ENCODE data around the gene ACAD8.

Gene ACAD8

GRCh38 chr11:134240592-134240991, 12.8 kb upstream of the ACAD8 start:
- no peak overlapping the region for H3K27ac ChIP-seq (ENCODE audit: low read depth, low read length, severe bottlenecking)
- peaks cover 18% of the 10 kb centered on the region for H3K4me1 ChIP-seq (ENCODE audit: control insufficient read depth, insufficient read depth, low read length, poor library complexity, severe bottlenecking)
- 100% methylated on average over 1 of the region's 6 CpGs; no CpG with 5 or more reads in 1 of the 2 experiments for WGBS, 2 experiments (ENCODE audit: insufficient coverage in 2 of 2)
- no peaks in the 10 kb centered on the region for H3K9me3 ChIP-seq (ENCODE audit: control insufficient read depth, low read length)
- peaks cover 75% of the 10 kb centered on the region for H3K36me3 ChIP-seq (ENCODE audit: control insufficient read depth, insufficient read depth, low read length)
- no peak overlapping the region for H3K4me3 ChIP-seq (ENCODE audit: extremely low read depth, insufficient read depth, low read length, poor library complexity, severe bottlenecking)

- WGBS, 2 experiments (ENCODE audit: insufficient coverage in 2 of 2), result 95% methylated on average over 4 to 7 of the region's 9 CpGs
- no peaks in the 10 kb centered on the region for H3K9me3 ChIP-seq (ENCODE audit: control insufficient read depth, low read length)
- H3K36me3 ChIP-seq (ENCODE audit: control insufficient read depth, insufficient read depth, low read length), result peaks cover 83% of the 10 kb centered on the region
- no peak overlapping the region for H3K4me3 ChIP-seq (ENCODE audit: extremely low read depth, insufficient read depth, low read length, poor library complexity, severe bottlenecking)
- H3K27ac ChIP-seq (ENCODE audit: low read depth, low read length, severe bottlenecking), result no peak overlapping the region
- peaks cover 10% of the 10 kb centered on the region for H3K4me1 ChIP-seq (ENCODE audit: control insufficient read depth, insufficient read depth, low read length, poor library complexity, severe bottlenecking)
Observed at GRCh38 chr11:134242376-134242775, 11.0 kb upstream of the ACAD8 start.

- H3K4me3 ChIP-seq (ENCODE audit: extremely low read depth, insufficient read depth, low read length, poor library complexity, severe bottlenecking), result no peak overlapping the region
- H3K4me1 ChIP-seq (ENCODE audit: control insufficient read depth, insufficient read depth, low read length, poor library complexity, severe bottlenecking), result no peaks in the 10 kb centered on the region
- H3K36me3 ChIP-seq (ENCODE audit: control insufficient read depth, insufficient read depth, low read length), result peaks cover 95% of the 10 kb centered on the region
- 93 to 100% methylated on average over 4 of the region's 4 CpGs for WGBS, 2 experiments (ENCODE audit: insufficient coverage in 2 of 2)
- no peaks in the 10 kb centered on the region for H3K9me3 ChIP-seq (ENCODE audit: control insufficient read depth, low read length)
- no peak overlapping the region for H3K27ac ChIP-seq (ENCODE audit: low read depth, low read length, severe bottlenecking)
Observed at GRCh38 chr11:134243913-134244312, 9.5 kb upstream of the ACAD8 start.

GRCh38 chr11:134244593-134244992, 8.8 kb upstream of the ACAD8 start:
- Histone ChIP-seq H3K4me1 (ENCODE audit: control insufficient read depth, insufficient read depth, low read length, poor library complexity, severe bottlenecking) (no peaks in the 10 kb centered on the region), H3K27ac (ENCODE audit: low read depth, low read length, severe bottlenecking) (no peak overlapping the region), H3K36me3 (ENCODE audit: control insufficient read depth, insufficient read depth, low read length) (peaks cover 94% of the 10 kb centered on the region), H3K9me3 (ENCODE audit: control insufficient read depth, low read length) (no peaks in the 10 kb centered on the region), H3K4me3 (ENCODE audit: extremely low read depth, insufficient read depth, low read length, poor library complexity, severe bottlenecking) (no peak overlapping the region)
- 71 to 88% methylated on average over 5 to 6 of the region's 7 CpGs for WGBS, 2 experiments (ENCODE audit: insufficient coverage in 2 of 2)

GRCh38 chr11:134245434-134245833, 7.9 kb upstream of the ACAD8 start:
- peaks cover 94% of the 10 kb centered on the region for H3K36me3 ChIP-seq (ENCODE audit: control insufficient read depth, insufficient read depth, low read length)
- H3K4me3 ChIP-seq (ENCODE audit: extremely low read depth, insufficient read depth, low read length, poor library complexity, severe bottlenecking), result no peak overlapping the region
- no peaks in the 10 kb centered on the region for H3K4me1 ChIP-seq (ENCODE audit: control insufficient read depth, insufficient read depth, low read length, poor library complexity, severe bottlenecking)
- no peaks in the 10 kb centered on the region for H3K9me3 ChIP-seq (ENCODE audit: control insufficient read depth, low read length)
- H3K27ac ChIP-seq (ENCODE audit: low read depth, low read length, severe bottlenecking), result no peak overlapping the region
- WGBS, 2 experiments (ENCODE audit: insufficient coverage in 2 of 2), result 89 to 96% methylated on average over 6 to 10 of the region's 14 CpGs

- peaks cover 97% of the 10 kb centered on the region for H3K36me3 ChIP-seq (ENCODE audit: control insufficient read depth, insufficient read depth, low read length)
- H3K27ac ChIP-seq (ENCODE audit: low read depth, low read length, severe bottlenecking), result no peak overlapping the region
- H3K4me1 ChIP-seq (ENCODE audit: control insufficient read depth, insufficient read depth, low read length, poor library complexity, severe bottlenecking), result no peaks in the 10 kb centered on the region
- H3K9me3 ChIP-seq (ENCODE audit: control insufficient read depth, low read length), result no peaks in the 10 kb centered on the region
- H3K4me3 ChIP-seq (ENCODE audit: extremely low read depth, insufficient read depth, low read length, poor library complexity, severe bottlenecking), result no peak overlapping the region
- 90 to 93% methylated on average over 10 to 11 of the region's 11 CpGs for WGBS, 2 experiments (ENCODE audit: insufficient coverage in 2 of 2)
Observed at GRCh38 chr11:134246100-134246499, 7.3 kb upstream of the ACAD8 start.

- peaks cover 91% of the 10 kb centered on the region for H3K36me3 ChIP-seq (ENCODE audit: control insufficient read depth, insufficient read depth, low read length)
- no peak overlapping the region for H3K4me3 ChIP-seq (ENCODE audit: extremely low read depth, insufficient read depth, low read length, poor library complexity, severe bottlenecking)
- 100% methylated on average over 1 of the region's 4 CpGs; no CpG with 5 or more reads in 1 of the 2 experiments for WGBS, 2 experiments (ENCODE audit: insufficient coverage in 2 of 2)
- no peak overlapping the region for H3K27ac ChIP-seq (ENCODE audit: low read depth, low read length, severe bottlenecking)
- no peaks in the 10 kb centered on the region for H3K9me3 ChIP-seq (ENCODE audit: control insufficient read depth, low read length)
- H3K4me1 ChIP-seq (ENCODE audit: control insufficient read depth, insufficient read depth, low read length, poor library complexity, severe bottlenecking), result no peaks in the 10 kb centered on the region
Observed at GRCh38 chr11:134246678-134247077, 6.7 kb upstream of the ACAD8 start.

- Histone ChIP-seq H3K4me1 (ENCODE audit: control insufficient read depth, insufficient read depth, low read length, poor library complexity, severe bottlenecking) (no peaks in the 10 kb centered on the region), H3K9me3 (ENCODE audit: control insufficient read depth, low read length) (no peaks in the 10 kb centered on the region), H3K27ac (ENCODE audit: low read depth, low read length, severe bottlenecking) (no peak overlapping the region), H3K36me3 (ENCODE audit: control insufficient read depth, insufficient read depth, low read length) (peaks cover 68% of the 10 kb centered on the region), H3K4me3 (ENCODE audit: extremely low read depth, insufficient read depth, low read length, poor library complexity, severe bottlenecking) (no peak overlapping the region)
- WGBS, 2 experiments (ENCODE audit: insufficient coverage in 2 of 2), result 83 to 90% methylated on average over 5 to 7 of the region's 7 CpGs
Observed at GRCh38 chr11:134248910-134249480, 4.4 kb upstream of the ACAD8 start.

GRCh38 chr11:134250246-134250645, 3.1 kb upstream of the ACAD8 start:
- Histone ChIP-seq H3K9me3 (ENCODE audit: control insufficient read depth, low read length) (no peaks in the 10 kb centered on the region), H3K36me3 (ENCODE audit: control insufficient read depth, insufficient read depth, low read length) (peaks cover 57% of the 10 kb centered on the region), H3K27ac (ENCODE audit: low read depth, low read length, severe bottlenecking) (no peak overlapping the region), H3K4me1 (ENCODE audit: control insufficient read depth, insufficient read depth, low read length, poor library complexity, severe bottlenecking) (no peaks in the 10 kb centered on the region), H3K4me3 (ENCODE audit: extremely low read depth, insufficient read depth, low read length, poor library complexity, severe bottlenecking) (no peak overlapping the region)
- WGBS, 2 experiments (ENCODE audit: insufficient coverage in 2 of 2), result 92 to 100% methylated on average over 1 to 3 of the region's 3 CpGs

- no peak overlapping the region for H3K4me3 ChIP-seq (ENCODE audit: extremely low read depth, insufficient read depth, low read length, poor library complexity, severe bottlenecking)
- H3K4me1 ChIP-seq (ENCODE audit: control insufficient read depth, insufficient read depth, low read length, poor library complexity, severe bottlenecking), result no peaks in the 10 kb centered on the region
- H3K36me3 ChIP-seq (ENCODE audit: control insufficient read depth, insufficient read depth, low read length), result peaks cover 53% of the 10 kb centered on the region
- H3K9me3 ChIP-seq (ENCODE audit: control insufficient read depth, low read length), result no peaks in the 10 kb centered on the region
- WGBS, 2 experiments (ENCODE audit: insufficient coverage in 2 of 2), result 88 to 93% methylated on average over 2 of the region's 2 CpGs
- no peak overlapping the region for H3K27ac ChIP-seq (ENCODE audit: low read depth, low read length, severe bottlenecking)
Observed at GRCh38 chr11:134250675-134251074, 2.7 kb upstream of the ACAD8 start.

GRCh38 chr11:134252346-134253187, 801 bp upstream of the ACAD8 start:
- H3K27ac ChIP-seq (ENCODE audit: low read depth, low read length, severe bottlenecking), result no peak overlapping the region
- peaks cover 44% of the 10 kb centered on the region for H3K36me3 ChIP-seq (ENCODE audit: control insufficient read depth, insufficient read depth, low read length)
- H3K9me3 ChIP-seq (ENCODE audit: control insufficient read depth, low read length), result no peaks in the 10 kb centered on the region
- 9 to 25% methylated on average over 18 to 20 of the region's 27 CpGs for WGBS, 2 experiments (ENCODE audit: insufficient coverage in 2 of 2)
- no peaks in the 10 kb centered on the region for H3K4me1 ChIP-seq (ENCODE audit: control insufficient read depth, insufficient read depth, low read length, poor library complexity, severe bottlenecking)
- peak overlapping the region; percentile 87 for H3K4me3 ChIP-seq (ENCODE audit: extremely low read depth, insufficient read depth, low read length, poor library complexity, severe bottlenecking)

Measured in mesodermal cell (in vitro differentiated cells).